Epithelial cell of prostate (primary cell): ENCODE results near the gene CUTA.
"Not testable (repeated sequence)": the region's sequence is repeated elsewhere in the genome, so short reads cannot be mapped to it uniquely, and the experiment has no call there.

Experiments
- DNase-seq: peaks from one replicate; pipeline ENCODE4 v3.0.0-alpha.2; 2011; ENCODE audit warnings: low read depth, low spot score
- H3K27ac ChIP-seq: fragments of 450-650 bp; 2 replicates; pipeline ENCODE4 v1.5.1; 2017; ENCODE audit warnings: mild to moderate bottlenecking

Gene CUTA

DNA sequence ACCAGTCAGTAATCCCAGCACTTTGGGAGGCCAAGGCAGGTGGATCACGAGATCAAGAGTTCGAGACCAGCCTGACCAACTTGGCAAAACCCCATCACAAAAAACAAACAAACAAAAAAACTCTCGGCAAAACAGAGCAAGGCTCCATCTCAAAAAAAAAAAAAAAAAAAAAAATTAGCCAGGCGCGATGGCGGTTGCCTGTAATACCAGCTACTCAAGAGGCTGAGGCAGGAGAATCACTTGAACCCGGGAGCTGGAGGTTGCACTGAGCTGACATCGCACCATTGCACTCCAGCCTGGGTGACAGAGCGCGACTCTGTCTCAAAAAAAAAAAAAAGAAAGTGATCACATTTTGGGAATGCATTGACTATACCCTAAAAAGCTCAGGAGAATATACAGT lies 38.7 kb downstream of the CUTA start:
- not testable (repeated sequence) for DNase-seq, H3K27ac ChIP-seq

- H3K27ac ChIP-seq = no peak overlapping the region
- DNase-seq = no peak
Observed at GRCh38 chr6:33377171-33377570, 40.7 kb downstream of the CUTA start.

DNA sequence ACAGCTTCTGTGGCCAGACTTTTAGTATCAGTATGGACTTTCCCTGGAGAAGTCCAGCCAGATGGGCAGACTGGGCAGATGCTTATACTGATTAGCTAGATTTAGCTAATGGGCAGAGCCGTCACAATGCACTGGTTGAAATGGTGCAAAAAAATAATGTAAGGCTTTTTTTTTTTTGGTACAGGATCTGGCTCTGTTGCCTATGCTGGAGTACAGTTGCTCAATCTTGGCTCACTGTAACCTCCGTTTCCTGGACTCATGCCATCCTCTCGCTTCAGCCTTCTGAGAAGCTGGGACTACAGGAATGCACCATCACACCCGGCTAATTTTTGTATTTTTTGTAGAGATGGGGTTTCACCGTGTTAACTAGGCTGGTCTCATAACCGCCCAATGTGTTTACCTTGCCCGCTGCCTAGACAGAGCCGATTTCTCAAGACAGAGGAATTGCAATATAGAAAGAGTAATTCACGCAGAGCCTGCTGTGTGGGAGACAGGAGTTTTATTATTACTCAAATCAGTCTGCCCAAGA lies 42.7 kb downstream of the CUTA start:
- DNase-seq = peak; percentile 37
- H3K27ac ChIP-seq = peak overlapping the region; percentile 52

- DNase-seq = no peak
- peak overlapping the region; percentile 0 for H3K27ac ChIP-seq
Observed at GRCh38 chr6:33373960-33374910, 43.7 kb downstream of the CUTA start.

- no peak for DNase-seq
- no peak overlapping the region for H3K27ac ChIP-seq
Observed at GRCh38 chr6:33372526-33373123, 45.3 kb downstream of the CUTA start.

DNA sequence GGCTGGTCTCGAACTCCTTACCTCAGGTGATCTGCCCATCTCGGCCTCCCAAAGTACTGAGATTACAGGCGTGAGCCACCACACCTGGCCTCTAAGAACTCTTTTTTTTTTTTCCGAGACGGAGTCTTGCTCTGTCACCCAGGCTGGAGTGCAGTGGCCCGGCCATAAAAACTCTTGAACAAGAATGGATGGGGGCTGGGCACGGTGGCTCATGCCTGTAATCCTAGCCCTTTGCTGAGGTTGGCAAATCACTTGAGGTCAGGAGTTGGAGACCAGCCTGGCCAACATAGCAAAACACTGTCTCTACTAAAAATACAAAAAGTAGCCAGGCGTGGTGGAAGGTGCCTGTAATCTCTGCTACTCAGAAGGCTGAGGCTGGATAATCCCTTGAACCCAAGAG lies 46.0 kb downstream of the CUTA start:
- not testable (repeated sequence) for H3K27ac ChIP-seq, DNase-seq

DNA sequence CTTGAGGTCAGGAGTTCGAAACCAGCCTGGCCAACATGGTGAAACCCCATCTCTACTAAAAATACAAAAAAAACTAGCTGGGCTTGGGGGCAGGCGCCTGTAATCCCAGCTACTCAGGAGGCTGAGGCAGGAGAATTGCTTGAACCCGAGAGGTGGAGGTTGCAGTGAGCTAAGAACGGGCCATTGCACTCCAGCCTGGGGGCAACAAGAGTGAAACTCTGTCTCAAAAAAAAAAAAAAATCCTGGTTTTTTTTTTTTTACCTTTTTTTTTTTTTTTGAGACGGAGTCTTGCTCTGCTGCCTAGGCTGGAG lies 50.2 kb downstream of the CUTA start:
- H3K27ac ChIP-seq, DNase-seq: not testable (repeated sequence)

DNA sequence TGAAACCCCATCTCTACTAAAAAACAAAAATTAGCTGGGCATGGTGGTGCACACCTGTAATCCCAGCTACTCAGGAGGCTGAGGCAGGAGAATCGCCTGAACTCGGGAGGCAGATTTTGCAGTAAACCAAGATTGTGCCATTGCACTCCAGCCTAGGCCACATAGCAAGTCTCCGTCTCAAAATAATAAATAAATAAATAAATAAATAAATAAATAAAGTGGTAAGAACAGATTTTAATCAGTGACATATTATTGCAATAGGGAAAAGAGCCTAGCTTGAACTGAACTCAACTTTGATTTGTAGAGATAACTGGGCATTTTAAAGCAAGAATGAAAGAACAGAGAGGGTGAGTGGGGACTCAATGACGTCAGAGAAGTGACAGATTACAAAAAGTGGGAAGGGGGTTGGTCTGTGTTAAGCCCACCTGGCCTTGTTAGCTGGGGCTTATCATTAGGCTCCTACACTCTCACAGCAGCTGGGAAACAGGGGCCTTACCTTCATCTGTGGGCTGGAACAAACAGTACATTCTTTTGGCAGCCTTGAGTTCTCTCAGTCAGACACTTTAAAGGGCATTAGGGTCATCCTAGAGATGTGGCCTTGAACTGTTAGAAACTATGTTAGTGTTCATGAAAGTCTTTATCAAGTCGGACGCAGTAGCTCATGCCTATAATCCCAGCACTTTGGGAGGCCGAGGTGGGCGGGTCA lies 50.7 kb downstream of the CUTA start:
- no peak overlapping the region for H3K27ac ChIP-seq
- no peak for DNase-seq
